D721Med (cell line): ENCODE measurements around the gene ALOXE3.

Experiments
- DNase-seq: peaks from one replicate; pipeline ENCODE4 v3.0.0; 2011; ENCODE audit warnings: low spot score; ENCODE audit not compliant: insufficient read length
- FAIRE-seq: peaks from 2 replicates; lab custom pipeline; 2011; peaks lifted over from hg19 to GRCh38; lab: Jason Lieb, UNC
- TF ChIP-seq, protein P1 (sequence below): IDR thresholded peaks from 2 replicates; pipeline ENCODE4 v1.5.1; 2012; ENCODE audit warnings: mild to moderate bottlenecking, control low read depth; ENCODE audit not compliant: insufficient read depth; ENCODE audit errors: missing control alignments

ALOXE3 gene

DNA sequence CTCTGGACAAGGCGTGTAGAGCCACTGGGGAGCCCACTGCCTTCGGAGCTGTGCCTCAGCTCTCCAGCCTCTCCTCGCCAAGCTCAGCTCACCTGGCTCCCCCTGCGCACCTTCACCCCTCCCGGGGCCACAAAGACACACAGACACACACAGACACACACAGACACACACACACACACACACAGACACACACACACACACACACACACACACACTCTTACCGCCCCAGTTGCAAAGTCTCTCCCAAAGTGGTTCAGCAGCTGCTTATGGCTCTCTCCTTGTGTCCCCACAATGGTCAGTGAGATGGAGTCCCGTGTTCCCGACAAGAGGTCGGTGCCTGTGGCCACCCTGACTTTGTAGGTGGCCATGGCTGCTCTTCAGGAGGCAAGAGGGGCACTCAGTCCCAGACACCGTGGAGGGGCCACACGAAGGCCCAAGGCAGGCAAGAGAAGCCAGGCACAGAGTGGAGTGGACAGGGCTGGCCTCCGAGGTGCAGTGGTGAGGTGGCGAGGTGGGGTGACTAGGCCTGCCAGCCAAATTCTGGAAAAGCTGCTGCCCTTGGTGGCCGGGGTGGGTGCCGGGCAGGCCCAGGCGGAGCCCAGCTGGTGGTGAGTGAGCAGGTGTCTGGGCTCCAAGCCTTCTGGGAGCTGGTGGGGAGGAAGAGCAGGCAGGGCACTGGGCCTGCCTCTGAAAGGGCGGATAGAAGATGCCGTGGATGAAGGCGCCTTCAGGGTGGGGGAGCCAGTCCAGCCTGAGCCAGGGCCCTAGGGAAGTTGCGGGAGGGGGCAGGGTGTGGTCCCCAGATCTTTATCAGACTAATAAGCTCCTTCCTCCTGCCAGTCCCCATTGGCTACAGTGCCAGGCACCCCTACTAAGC, 31.0 kb downstream of the ALOXE3 start, which contains the start of gene ALOX12B:
TSS of gene ALOX12B (minus strand) at position 642 of the 877 bp plus-strand sequence. CDS start at position 368, 274 bp downstream.
- TF ChIP-seq, protein P1, sequence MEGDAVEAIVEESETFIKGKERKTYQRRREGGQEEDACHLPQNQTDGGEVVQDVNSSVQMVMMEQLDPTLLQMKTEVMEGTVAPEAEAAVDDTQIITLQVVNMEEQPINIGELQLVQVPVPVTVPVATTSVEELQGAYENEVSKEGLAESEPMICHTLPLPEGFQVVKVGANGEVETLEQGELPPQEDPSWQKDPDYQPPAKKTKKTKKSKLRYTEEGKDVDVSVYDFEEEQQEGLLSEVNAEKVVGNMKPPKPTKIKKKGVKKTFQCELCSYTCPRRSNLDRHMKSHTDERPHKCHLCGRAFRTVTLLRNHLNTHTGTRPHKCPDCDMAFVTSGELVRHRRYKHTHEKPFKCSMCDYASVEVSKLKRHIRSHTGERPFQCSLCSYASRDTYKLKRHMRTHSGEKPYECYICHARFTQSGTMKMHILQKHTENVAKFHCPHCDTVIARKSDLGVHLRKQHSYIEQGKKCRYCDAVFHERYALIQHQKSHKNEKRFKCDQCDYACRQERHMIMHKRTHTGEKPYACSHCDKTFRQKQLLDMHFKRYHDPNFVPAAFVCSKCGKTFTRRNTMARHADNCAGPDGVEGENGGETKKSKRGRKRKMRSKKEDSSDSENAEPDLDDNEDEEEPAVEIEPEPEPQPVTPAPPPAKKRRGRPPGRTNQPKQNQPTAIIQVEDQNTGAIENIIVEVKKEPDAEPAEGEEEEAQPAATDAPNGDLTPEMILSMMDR = no peak
- FAIRE-seq (no peak), DNase-seq (no peak)

DNA sequence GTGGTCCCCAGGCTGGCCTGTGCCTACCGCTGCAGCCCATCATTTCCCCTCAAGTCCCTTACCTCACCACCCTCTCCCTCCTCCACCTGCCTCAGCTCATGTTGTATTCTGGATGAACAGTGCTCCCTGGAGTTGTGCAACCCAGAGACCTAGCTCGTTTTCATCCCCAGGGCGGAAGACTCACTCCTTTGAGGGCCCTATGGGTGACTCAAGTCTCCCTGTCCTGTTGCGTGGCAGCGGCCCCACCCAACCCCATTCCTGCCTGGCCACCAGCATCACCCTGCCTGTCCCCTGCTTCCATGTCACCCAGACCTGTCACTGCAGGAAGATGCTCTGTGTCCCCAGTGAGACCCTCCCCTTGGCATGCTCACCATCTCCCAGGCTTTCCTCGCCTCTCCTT, 34.1 kb downstream of the ALOXE3 start:
- TF ChIP-seq, protein P1 = no peak
- DNase-seq = no peak
- no peak for FAIRE-seq

DNA sequence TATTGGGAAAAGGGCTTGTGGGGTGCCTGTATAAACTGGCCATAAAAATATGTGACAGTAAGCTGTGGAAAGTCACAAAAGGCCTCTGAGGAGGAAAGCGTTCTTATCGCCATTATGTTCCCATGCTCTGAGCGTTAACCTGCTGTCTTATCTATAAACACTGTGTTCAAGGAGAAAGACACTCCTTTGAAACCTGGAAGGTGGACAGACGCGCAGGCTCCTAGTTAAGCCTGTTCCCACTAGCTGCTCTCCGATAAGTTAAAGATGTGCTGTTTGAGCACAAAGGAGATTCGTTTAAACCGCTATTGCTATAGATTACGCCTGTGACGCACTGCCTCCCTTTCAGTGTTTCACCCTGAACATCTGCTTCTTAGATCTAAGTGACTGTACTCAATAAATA, 36.0 kb downstream of the ALOXE3 start:
- no peak for FAIRE-seq
- TF ChIP-seq, protein P1 = no peak

DNA sequence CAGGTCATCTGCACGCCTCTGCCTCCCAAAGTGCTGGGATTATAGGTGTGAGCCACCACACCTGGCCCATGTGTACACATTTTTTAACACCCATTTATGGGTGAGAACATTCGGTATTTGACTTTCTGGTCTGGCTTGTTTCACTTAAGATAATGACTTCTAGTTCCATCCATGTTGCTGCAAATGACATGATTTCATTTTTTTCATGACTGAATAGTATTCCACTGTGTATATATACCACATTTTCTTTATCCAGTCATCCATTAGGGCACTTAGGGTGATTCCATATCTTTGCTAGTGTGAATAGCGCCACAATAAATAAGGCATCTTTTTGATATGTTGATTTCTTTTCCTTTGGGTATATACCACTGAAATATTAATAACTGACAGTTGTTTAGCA, 36.4 kb downstream of the ALOXE3 start:
- no peak for DNase-seq
- TF ChIP-seq, protein P1 = no peak
- no peak for FAIRE-seq

More for the DNA sequence above, 36.0 kb downstream of the ALOXE3 start:
- DNase-seq = no peak

GRCh38 chr17:8080799-8081219, 37.5 kb downstream of the ALOXE3 start:
- TF ChIP-seq, protein P1 = no peak
- FAIRE-seq (no peak), DNase-seq (no peak)

GRCh38 chr17:8080208-8080798, 38.0 kb downstream of the ALOXE3 start:
- TF ChIP-seq, protein P1 = no peak
- FAIRE-seq (no peak), DNase-seq (no peak)
